ENCODE measurements around the gene ABO.

ABO gene

GRCh38 chr9:133276923-133277322 lies 1.9 kb upstream of the ABO start:
- Histone ChIP-seq H4K20me1 (ENCODE audit: low read depth, low read length) (no peaks in the 10 kb centered on the region), H3K9me2 (replicated peaks; ENCODE audit: insufficient read depth, low read length) (no peaks in the 10 kb centered on the region), H3K79me2 (ENCODE audit: insufficient read depth, low read length) (no peaks in the 10 kb centered on the region), H2AFZ (ENCODE audit: low read depth, low read length, severe bottlenecking) (no peak overlapping the region), H3K9me3 (ENCODE audit: insufficient read depth, low read length) (no peaks in the 10 kb centered on the region), H3K9ac (ENCODE audit: low read length) (no peak overlapping the region), H3F3A (ENCODE audit: insufficient read depth) (no peaks in the 10 kb centered on the region), H3K36me3 (ENCODE audit: low read length) (no peaks in the 10 kb centered on the region), H3K27ac (ENCODE audit: low read depth, low read length) (no peak overlapping the region), H3K4me3 (ENCODE audit: insufficient read depth, low read length, poor library complexity, severe bottlenecking) (no peak overlapping the region), H3K27me3 (ENCODE audit: low read length) (no peaks in the 10 kb centered on the region), H3K4me2 (ENCODE audit: low read depth, low read length, poor library complexity, severe bottlenecking) (no peak overlapping the region)
- TF ChIP-seq EZH2phosphoT487 (conservative IDR thresholded peaks at IDR 0.05; ENCODE audit: low read length), result no peak
- TF ChIP-seq CTCF (IDR thresholded peaks at IDR 0.05; ENCODE audit: insufficient read depth, low read length, poor library complexity, severe bottlenecking), result no peak

GRCh38 chr9:133276001-133276884 lies 1.2 kb upstream of the ABO start:
- Histone ChIP-seq H3F3A (ENCODE audit: insufficient read depth) (no peaks in the 10 kb centered on the region), H2AFZ (ENCODE audit: low read depth, low read length, severe bottlenecking) (no peak overlapping the region), H4K20me1 (ENCODE audit: low read depth, low read length) (no peaks in the 10 kb centered on the region), H3K27me3 (ENCODE audit: low read length) (no peaks in the 10 kb centered on the region), H3K36me3 (ENCODE audit: low read length) (no peaks in the 10 kb centered on the region), H3K9ac (ENCODE audit: low read length) (no peak overlapping the region), H3K9me3 (ENCODE audit: insufficient read depth, low read length) (no peaks in the 10 kb centered on the region), H3K4me3 (ENCODE audit: insufficient read depth, low read length, poor library complexity, severe bottlenecking) (no peak overlapping the region), H3K27ac (ENCODE audit: low read depth, low read length) (no peak overlapping the region), H3K79me2 (ENCODE audit: insufficient read depth, low read length) (no peaks in the 10 kb centered on the region), H3K4me2 (ENCODE audit: low read depth, low read length, poor library complexity, severe bottlenecking) (no peak overlapping the region), H3K9me2 (replicated peaks; ENCODE audit: insufficient read depth, low read length) (no peaks in the 10 kb centered on the region)
- no peak for TF ChIP-seq CTCF (IDR thresholded peaks at IDR 0.05; ENCODE audit: insufficient read depth, low read length, poor library complexity, severe bottlenecking)
- TF ChIP-seq EZH2phosphoT487 (conservative IDR thresholded peaks at IDR 0.05; ENCODE audit: low read length), result no peak

GRCh38 chr9:133274236-133275104 lies 531 bp downstream of the ABO start:
- no peaks in the 10 kb centered on the region for H3F3A ChIP-seq (ENCODE audit: insufficient read depth)
- no peak overlapping the region for H3K4me2 ChIP-seq (ENCODE audit: low read depth, low read length, poor library complexity, severe bottlenecking)
- no peak overlapping the region for H3K27ac ChIP-seq (ENCODE audit: low read depth, low read length)
- H3K4me3 ChIP-seq (ENCODE audit: insufficient read depth, low read length, poor library complexity, severe bottlenecking), result no peak overlapping the region
- no peak overlapping the region for H2AFZ ChIP-seq (ENCODE audit: low read depth, low read length, severe bottlenecking)
- no peaks in the 10 kb centered on the region for H4K20me1 ChIP-seq (ENCODE audit: low read depth, low read length)
- no peaks in the 10 kb centered on the region for H3K27me3 ChIP-seq (ENCODE audit: low read length)
- H3K9me2 ChIP-seq (replicated peaks; ENCODE audit: insufficient read depth, low read length), result no peaks in the 10 kb centered on the region
- H3K36me3 ChIP-seq (ENCODE audit: low read length), result no peaks in the 10 kb centered on the region
- H3K9ac ChIP-seq (ENCODE audit: low read length), result no peak overlapping the region
- no peaks in the 10 kb centered on the region for H3K79me2 ChIP-seq (ENCODE audit: insufficient read depth, low read length)
- TF ChIP-seq CTCF (IDR thresholded peaks at IDR 0.05; ENCODE audit: insufficient read depth, low read length, poor library complexity, severe bottlenecking) (no peak), EZH2phosphoT487 (conservative IDR thresholded peaks at IDR 0.05; ENCODE audit: low read length) (no peak)
- no peaks in the 10 kb centered on the region for H3K9me3 ChIP-seq (ENCODE audit: insufficient read depth, low read length)
